K562 (cell line): ENCODE results near the gene CDC25B. TPM values are rescaled to one million over a fixed set of nuclear protein-coding genes. Genes with fewer than 3 reads are reported as not detected.

Experiments used
- CBFA2T3 ChIP-seq: fragments of 450-650 bp; IDR thresholded peaks from 2 replicates; pipeline ENCODE4 v1.6.1; 2017
- CTBP1 ChIP-seq: fragments of 450-650 bp; IDR thresholded peaks from 2 replicates; pipeline ENCODE4 v1.6.1; 2016; ENCODE audit warnings: borderline replicate concordance
- ETV5 ChIP-seq: sonication (generic); formaldehyde crosslinking; IDR thresholded peaks from 2 replicates; pipeline ENCODE4 v1.4.0; 2020; ENCODE audit warnings: low read depth, mild to moderate bottlenecking, missing genetic modification reagents
- FOXP1 ChIP-seq: sonication (generic); formaldehyde crosslinking; IDR thresholded peaks from 2 replicates; pipeline ENCODE4 v1.8.0; 2022; ENCODE audit warnings: mild to moderate bottlenecking, missing genetic modification reagents
- GTF2E2 ChIP-seq: fragments of 200-800 bp; sonication (Bioruptor generic); IDR thresholded peaks from 2 replicates; pipeline ENCODE4 v1.6.1; 2016; ENCODE audit warnings: missing genetic modification characterization, missing compliant biosample characterization
- HLTF ChIP-seq: fragments of 450-650 bp; IDR thresholded peaks from 2 replicates; pipeline ENCODE4 v1.6.1; 2016
- HNRNPLL ChIP-seq: fragments of 200-400 bp; formaldehyde crosslinking; IDR thresholded peaks from 2 replicates; pipeline ENCODE4 v1.6.1; 2017; ENCODE audit warnings: low read length, low read depth, mild to moderate bottlenecking; ENCODE audit not compliant: poor library complexity, severe bottlenecking
- L3MBTL2 ChIP-seq: fragments of 450-650 bp; IDR thresholded peaks from 2 replicates; pipeline ENCODE4 v1.6.1; 2016; ENCODE audit warnings: mild to moderate bottlenecking, moderate library complexity
- MED1 ChIP-seq: sonication (generic); formaldehyde crosslinking; IDR thresholded peaks from 2 replicates; pipeline ENCODE4 v1.8.1; 2023; ENCODE audit warnings: missing genetic modification reagents, borderline replicate concordance
- NONO ChIP-seq, 2 experiments: fragments of 200-400 bp in 1 of 2; fragments of 450-650 bp in 1 of 2; formaldehyde crosslinking in 1 of 2; IDR thresholded peaks; 2 replicates each; pipeline ENCODE4 v1.6.1; 2017; ENCODE audit warnings: low read depth in 2 of 2, mild to moderate bottlenecking in 2 of 2, moderate library complexity in 2 of 2, low read length in 1 of 2
- POLR2A ChIP-seq: fragments of 450-650 bp; conservative IDR thresholded peaks from 2 replicates; pipeline ENCODE4 v1.6.1; 2016
- RB1 ChIP-seq: fragments of 450-650 bp; IDR thresholded peaks from 2 replicates; pipeline ENCODE4 v1.6.1; 2017; ENCODE audit warnings: low read depth, mild to moderate bottlenecking
- SAFB2 ChIP-seq: fragments of 200-400 bp; formaldehyde crosslinking; IDR thresholded peaks from 2 replicates; pipeline ENCODE4 v1.6.1; 2018; ENCODE audit warnings: borderline replicate concordance, low read length, low read depth, moderate library complexity; ENCODE audit not compliant: severe bottlenecking
- SP1 ChIP-seq: sonication (generic); formaldehyde crosslinking; IDR thresholded peaks from 2 replicates; pipeline ENCODE4 v1.8.1; 2022; ENCODE audit warnings: mild to moderate bottlenecking, missing genetic modification reagents
- TBP ChIP-seq: optimal IDR thresholded peaks from 2 replicates; pipeline ENCODE3; 2011; ENCODE audit warnings: low read depth, low read length, improper control_type of control experiment
- XRCC5 ChIP-seq: fragments of 200-400 bp; formaldehyde crosslinking; IDR thresholded peaks from 2 replicates; pipeline ENCODE4 v1.6.1; 2017; ENCODE audit warnings: low read depth, mild to moderate bottlenecking, low read length
- ZC3H4 ChIP-seq: sonication (generic); formaldehyde crosslinking; IDR thresholded peaks from 2 replicates; pipeline ENCODE4 v1.9.0; 2021; ENCODE audit warnings: missing genetic modification reagents, borderline replicate concordance
- ZNF143 ChIP-seq: sonication (generic); formaldehyde crosslinking; IDR thresholded peaks from 2 replicates; pipeline ENCODE4 v1.9.0; 2022; ENCODE audit warnings: mild to moderate bottlenecking, missing genetic modification reagents
- ZNF282 ChIP-seq: sonication (generic); formaldehyde crosslinking; IDR thresholded peaks from 2 replicates; pipeline ENCODE4 v1.8.1; 2023; ENCODE audit warnings: missing genetic modification reagents
- ZNF311 ChIP-seq: fragments of 250-450 bp; sonication (Bioruptor Pico); IDR thresholded peaks from 2 replicates; pipeline ENCODE4 v1.4.0; 2020; ENCODE audit warnings: mild to moderate bottlenecking, moderate library complexity
- polyA plus RNA-seq, 8 experiments: library from polyadenylated mRNA; depleted of rRNA in 4 of 8; stranded (reverse) in 5 of 8; unstranded in 3 of 8; fragments of >200 nt; fragmentation: Nextera tagmentation in 2 of 8; fragmentation: Illumina TruSeq in 1 of 8; extraction: Ambion mirVana in 2 of 8; extraction: Trizol in 1 of 8; gene quantifications; 2 replicates each; pipeline versions ENCODE4 v1.2.1 to v1.2.3, GENCODE V29; 2011 to 2014; ENCODE audit warnings: inconsistent platforms in 1 of 8, missing spikeins in 1 of 8
- total RNA-seq, 7 experiments: library from RNA; depleted of rRNA in 6 of 7; stranded (reverse); fragments of >200 nt in 6 of 7; fragmentation: Illumina TruSeq in 2 of 7; extraction: Trizol in 2 of 7; gene quantifications; 2 replicates each; pipeline versions ENCODE4 v1.2.1 to v1.2.3, GENCODE V29; 2011 to 2021; ENCODE audit warnings: low replicate concordance in 1 of 7
- TF ChIP-seq, protein P1 (sequence below), 2 experiments: fragments of 450-650 bp in 1 of 2; sonication (generic) in 1 of 2; formaldehyde crosslinking; conservative IDR thresholded peaks; 2 replicates each; pipeline versions ENCODE4 v1.4.0 to v1.8.1; 2020 to 2022; ENCODE audit warnings: mild to moderate bottlenecking in 1 of 2, missing genetic modification reagents in 1 of 2
- TF ChIP-seq, protein P2 (sequence below): fragments of 450-650 bp; IDR thresholded peaks from 2 replicates; pipeline ENCODE4 v1.6.1; 2014; ENCODE audit warnings: low read depth, mild to moderate bottlenecking, moderate library complexity, borderline replicate concordance
- TF ChIP-seq, protein P3 (sequence below): sonication (generic); formaldehyde crosslinking; IDR thresholded peaks from 2 replicates; pipeline ENCODE4 v1.8.0; 2022; ENCODE audit warnings: missing genetic modification reagents, mild to moderate bottlenecking, moderate library complexity, borderline replicate concordance
- TF ChIP-seq, protein P4 (sequence below): sonication (generic); formaldehyde crosslinking; IDR thresholded peaks from 2 replicates; pipeline ENCODE4 v1.8.0; 2022; ENCODE audit warnings: mild to moderate bottlenecking, missing genetic modification reagents

The CDC25B gene
- total and polyA plus RNA-seq, 9 of the 15 experiments (the other 6 are each of a cell fraction or from before 2014, with no cell fraction given) = 2.3 to 35.7 (median 9.5) TPM

DNA sequence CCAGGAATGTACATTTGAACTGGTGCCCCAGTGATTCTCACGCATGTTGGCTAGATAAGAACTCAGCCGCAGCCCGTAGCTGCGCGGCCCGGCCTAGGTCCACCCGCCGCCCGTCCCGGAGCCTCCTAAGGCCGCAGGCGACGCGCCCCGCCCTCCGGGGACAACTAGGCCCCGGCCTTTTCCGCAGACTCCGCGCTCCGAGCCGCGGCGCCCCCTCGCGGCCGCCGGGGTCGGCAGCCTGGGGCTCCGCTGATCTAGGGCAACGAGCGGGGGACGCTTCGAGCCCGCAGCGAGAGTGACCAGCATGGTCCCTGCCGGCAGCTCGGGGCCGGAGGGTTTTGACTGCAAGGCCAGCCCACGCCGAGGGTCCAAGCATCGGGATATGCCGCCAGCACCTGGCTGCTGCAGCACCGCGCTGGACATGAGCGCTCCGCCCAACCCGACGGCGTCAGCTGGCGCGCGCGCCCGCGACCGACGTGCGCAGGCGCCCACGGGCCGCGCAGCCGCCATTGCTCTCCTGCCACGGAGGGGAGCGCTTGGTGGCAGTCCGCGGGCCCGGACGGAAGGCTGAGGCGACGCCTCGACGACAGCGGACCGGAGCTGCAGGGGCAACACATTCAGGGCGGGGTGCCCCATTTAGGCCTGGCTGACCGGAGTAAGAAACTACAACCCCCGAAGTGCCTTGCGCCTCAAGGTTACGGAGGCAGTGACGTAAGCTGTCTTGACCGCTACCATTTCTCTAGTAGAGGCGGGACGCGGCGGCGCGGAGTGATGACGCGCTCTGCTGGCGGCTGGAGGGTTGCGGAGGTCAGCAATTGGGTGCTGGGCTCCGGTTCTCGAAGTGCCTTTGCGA is 24.2 kb downstream of the CDC25B start, which contains the start of gene AP5S1 (continued):
- peak; percentile 63 to 71 for TF ChIP-seq NONO (IDR thresholded peaks at IDR 0.05; ENCODE audit: low read depth in 2 of 2, low read length in 1 of 2)
- TF ChIP-seq, protein P1, sequence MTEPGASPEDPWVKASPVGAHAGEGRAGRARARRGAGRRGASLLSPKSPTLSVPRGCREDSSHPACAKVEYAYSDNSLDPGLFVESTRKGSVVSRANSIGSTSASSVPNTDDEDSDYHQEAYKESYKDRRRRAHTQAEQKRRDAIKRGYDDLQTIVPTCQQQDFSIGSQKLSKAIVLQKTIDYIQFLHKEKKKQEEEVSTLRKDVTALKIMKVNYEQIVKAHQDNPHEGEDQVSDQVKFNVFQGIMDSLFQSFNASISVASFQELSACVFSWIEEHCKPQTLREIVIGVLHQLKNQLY (CRISPR knock-in tag; conservative IDR thresholded peaks at IDR 0.05) = 0 out of 4 replicates have a peak, but pooled peaks of 1 of the 2 experiments have one; percentile 31
- TF ChIP-seq SAFB2 = no peak
- peak; percentile 57; the same call in 1 of the 2 replicates for TF ChIP-seq FOXP1
- peak; percentile 39; the same call in 1 of the 2 replicates for TF ChIP-seq ZNF311 (CRISPR knock-in tag)
- TF ChIP-seq, protein P2, sequence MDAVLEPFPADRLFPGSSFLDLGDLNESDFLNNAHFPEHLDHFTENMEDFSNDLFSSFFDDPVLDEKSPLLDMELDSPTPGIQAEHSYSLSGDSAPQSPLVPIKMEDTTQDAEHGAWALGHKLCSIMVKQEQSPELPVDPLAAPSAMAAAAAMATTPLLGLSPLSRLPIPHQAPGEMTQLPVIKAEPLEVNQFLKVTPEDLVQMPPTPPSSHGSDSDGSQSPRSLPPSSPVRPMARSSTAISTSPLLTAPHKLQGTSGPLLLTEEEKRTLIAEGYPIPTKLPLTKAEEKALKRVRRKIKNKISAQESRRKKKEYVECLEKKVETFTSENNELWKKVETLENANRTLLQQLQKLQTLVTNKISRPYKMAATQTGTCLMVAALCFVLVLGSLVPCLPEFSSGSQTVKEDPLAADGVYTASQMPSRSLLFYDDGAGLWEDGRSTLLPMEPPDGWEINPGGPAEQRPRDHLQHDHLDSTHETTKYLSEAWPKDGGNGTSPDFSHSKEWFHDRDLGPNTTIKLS = peak; percentile 93
- peak; percentile 72 for TF ChIP-seq L3MBTL2
- TF ChIP-seq, protein P3, sequence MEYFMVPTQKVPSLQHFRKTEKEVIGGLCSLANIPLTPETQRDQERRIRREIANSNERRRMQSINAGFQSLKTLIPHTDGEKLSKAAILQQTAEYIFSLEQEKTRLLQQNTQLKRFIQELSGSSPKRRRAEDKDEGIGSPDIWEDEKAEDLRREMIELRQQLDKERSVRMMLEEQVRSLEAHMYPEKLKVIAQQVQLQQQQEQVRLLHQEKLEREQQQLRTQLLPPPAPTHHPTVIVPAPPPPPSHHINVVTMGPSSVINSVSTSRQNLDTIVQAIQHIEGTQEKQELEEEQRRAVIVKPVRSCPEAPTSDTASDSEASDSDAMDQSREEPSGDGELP (CRISPR knock-in tag) = peak; percentile 86; the same call in 1 of the 2 replicates
- TF ChIP-seq ETV5 (CRISPR knock-in tag) = peak; percentile 75; the same call in 1 of the 2 replicates
- TF ChIP-seq GTF2E2 (tag) = peak; percentile 46; the same call in 1 of the 2 replicates
- peak; percentile 94; the same call in 1 of the 2 replicates for TF ChIP-seq ZNF282 (CRISPR knock-in tag)
- TF ChIP-seq, protein P4, sequence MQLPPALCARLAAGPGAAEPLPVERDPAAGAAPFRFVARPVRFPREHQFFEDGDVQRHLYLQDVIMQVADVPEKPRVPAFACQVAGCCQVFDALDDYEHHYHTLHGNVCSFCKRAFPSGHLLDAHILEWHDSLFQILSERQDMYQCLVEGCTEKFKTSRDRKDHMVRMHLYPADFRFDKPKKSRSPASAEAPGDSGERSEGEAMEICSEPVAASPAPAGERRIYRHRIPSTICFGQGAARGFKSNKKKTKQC = peak; percentile 82
- peak; percentile 97 for TF ChIP-seq CTBP1
- TF ChIP-seq CBFA2T3 = peak; percentile 8; the same call in 1 of the 2 replicates
- TF ChIP-seq POLR2A = peak; percentile 78
- peak; percentile 85 for TF ChIP-seq SP1 (CRISPR knock-in tag)
- peak; percentile 88 for TF ChIP-seq RB1
- 0 out of 2 replicates have a peak, but pooled peaks have one; percentile 50 for TF ChIP-seq MED1 (CRISPR knock-in tag)
- peak; percentile 72; the same call in 1 of the 2 replicates for TF ChIP-seq XRCC5
- peak; percentile 69 for TF ChIP-seq HNRNPLL
- TF ChIP-seq HLTF = 0 out of 2 replicates have a peak, but pooled peaks have one; percentile 48
- peak; percentile 96 for TF ChIP-seq ZNF143 (CRISPR knock-in tag)
- TF ChIP-seq TBP = peak; percentile 65
- TF ChIP-seq ZC3H4 (CRISPR knock-in tag) = no peak; the same call in 1 of the 2 replicates
